HepG2 (cell line): Measurements from ENCODE around the gene CKLF. TPM values are rescaled to one million over a fixed set of nuclear protein-coding genes. Genes with fewer than 3 reads are reported as not detected.

Experiments used
- ISL2 ChIP-seq: sonication (generic); formaldehyde crosslinking; IDR thresholded peaks from 2 replicates; pipeline ENCODE4 v1.5.0; 2020; ENCODE audit warnings: missing genetic modification reagents
- KDM3A ChIP-seq: IDR thresholded peaks from 2 replicates; pipeline ENCODE4 v1.6.1; 2018; ENCODE audit warnings: low read depth, missing compliant biosample characterization
- MYC ChIP-seq: sonication (generic); formaldehyde crosslinking; IDR thresholded peaks from 2 replicates; pipeline ENCODE4 v1.9.0; 2021; ENCODE audit warnings: missing genetic modification reagents, borderline replicate concordance
- NPAS2 ChIP-seq: sonication (generic); formaldehyde crosslinking; IDR thresholded peaks from 2 replicates; pipeline ENCODE4 v1.8.0; 2022; ENCODE audit warnings: mild to moderate bottlenecking, missing genetic modification reagents, borderline replicate concordance
- ZNF142 ChIP-seq: sonication (generic); formaldehyde crosslinking; IDR thresholded peaks from 2 replicates; pipeline ENCODE4 v1.4.0; 2020; ENCODE audit warnings: missing genetic modification reagents
- ZNF280D ChIP-seq: sonication (generic); formaldehyde crosslinking; IDR thresholded peaks from 2 replicates; pipeline ENCODE4 v1.5.1; 2020; ENCODE audit warnings: mild to moderate bottlenecking, missing genetic modification reagents
- ZNF354B ChIP-seq: sonication (generic); formaldehyde crosslinking; IDR thresholded peaks from 2 replicates; pipeline ENCODE4 v1.8.0; 2022; ENCODE audit warnings: mild to moderate bottlenecking, missing genetic modification reagents
- ZNF407 ChIP-seq: sonication (generic); formaldehyde crosslinking; IDR thresholded peaks from one replicate; pipeline ENCODE4 v1.5.1; 2020; ENCODE audit warnings: mild to moderate bottlenecking, missing genetic modification reagents; ENCODE audit errors: not compliant biosample characterization
- ZNF530 ChIP-seq: sonication (generic); formaldehyde crosslinking; IDR thresholded peaks from 2 replicates; pipeline ENCODE4 v1.5.0; 2020; ENCODE audit warnings: low read depth, mild to moderate bottlenecking, missing genetic modification reagents
- ZNF670 ChIP-seq: sonication (generic); formaldehyde crosslinking; IDR thresholded peaks from 2 replicates; pipeline ENCODE4 v1.8.0; 2022; ENCODE audit warnings: mild to moderate bottlenecking, missing genetic modification reagents, borderline replicate concordance
- polyA plus RNA-seq, 8 experiments: library from polyadenylated mRNA; depleted of rRNA in 3 of 8; stranded (reverse) in 7 of 8; unstranded in 1 of 8; fragments of >200 nt; fragmentation: Illumina TruSeq in 4 of 8; extraction: Trizol in 4 of 8; gene quantifications; 2 replicates each; pipeline versions ENCODE4 v1.2.1 to v1.2.3, GENCODE V29; 2011 to 2016; ENCODE audit warnings: low read depth in 4 of 8, missing spikeins in 1 of 8, mixed read lengths in 1 of 8; ENCODE audit not compliant: insufficient read depth in 1 of 8
- total RNA-seq, 5 experiments: library from RNA; depleted of rRNA; stranded (reverse); fragments of >200 nt; fragmentation: Illumina TruSeq; extraction: Trizol; gene quantifications; 2 replicates each; pipeline ENCODE4 v1.2.3, GENCODE V29; 2016; ENCODE audit warnings: low read depth in 1 of 5

The CKLF gene
- total and polyA plus RNA-seq, 2 of the 13 experiments (the other 11 are each of a cell fraction or from before 2014, with no cell fraction given), result 120 to 167 TPM

- TF ChIP-seq ZNF280D (peak; percentile 86), ZNF142 (CRISPR knock-in tag) (no peak), NPAS2 (CRISPR knock-in tag) (no peak), ISL2 (CRISPR knock-in tag) (peak; percentile 58; the same call in 1 of the 2 replicates), KDM3A (CRISPR knock-in tag) (peak; percentile 86; the same call in 1 of the 2 replicates), ZNF530 (CRISPR knock-in tag) (no peak), ZNF354B (CRISPR knock-in tag) (no peak), MYC (CRISPR knock-in tag) (peak; percentile 90), ZNF407 (peak; percentile 67), ZNF670 (CRISPR knock-in tag) (no peak; the same call in 1 of the 2 replicates)
These were observed 56.1 kb downstream of the CKLF start (continued) for GRCh38 chr16:66608241-66609138.
